SK-N-SH treated with all-trans-retinoic acid at 6 μM for 48 hours (cell line): Measurements from ENCODE around the gene CTCFL.

Experiments
- CSRNP3 ChIP-seq: fragments of 250-450 bp; sonication (Bioruptor Pico); IDR thresholded peaks from 2 replicates; pipeline ENCODE4 v1.5.1; 2021; ENCODE audit warnings: mild to moderate bottlenecking, moderate library complexity
- ESRRG ChIP-seq: fragments of 250-450 bp; sonication (Bioruptor Pico); IDR thresholded peaks from 2 replicates; pipeline ENCODE4 v1.6.1; 2021; ENCODE audit warnings: mild to moderate bottlenecking
- GLIS3 ChIP-seq: fragments of 250-450 bp; sonication (Bioruptor Pico); IDR thresholded peaks from 2 replicates; pipeline ENCODE4 v1.5.0; 2020; ENCODE audit warnings: mild to moderate bottlenecking, moderate library complexity
- OSR1 ChIP-seq: fragments of 250-450 bp; sonication (Bioruptor Pico); IDR thresholded peaks from 2 replicates; pipeline ENCODE4 v1.8.0; 2022; ENCODE audit warnings: moderate library complexity, mild to moderate bottlenecking, inconsistent platforms
- PATZ1 ChIP-seq: fragments of 250-450 bp; sonication (Bioruptor Pico); IDR thresholded peaks from 2 replicates; pipeline ENCODE4 v1.8.0; 2020; ENCODE audit warnings: mild to moderate bottlenecking, moderate library complexity, borderline replicate concordance
- RARB ChIP-seq: fragments of 250-450 bp; sonication (Bioruptor Pico); IDR thresholded peaks from 2 replicates; pipeline ENCODE4 v1.8.0; 2021; ENCODE audit warnings: mild to moderate bottlenecking, moderate library complexity
- TCF4 ChIP-seq: fragments of 250-450 bp; sonication (Bioruptor Pico); IDR thresholded peaks from 2 replicates; pipeline ENCODE4 v1.8.0; 2021; ENCODE audit warnings: mild to moderate bottlenecking, moderate library complexity, borderline replicate concordance
- TSHZ2 ChIP-seq: fragments of 250-450 bp; sonication (Bioruptor Pico); IDR thresholded peaks from 2 replicates; pipeline ENCODE4 v1.5.0; 2020; ENCODE audit warnings: mild to moderate bottlenecking, moderate library complexity
- ZFP3 ChIP-seq: fragments of 250-450 bp; sonication (Bioruptor Pico); IDR thresholded peaks from 2 replicates; pipeline ENCODE4 v1.5.0; 2020; ENCODE audit warnings: mild to moderate bottlenecking, moderate library complexity
- ZNF565 ChIP-seq: fragments of 450-650 bp; formaldehyde crosslinking; conservative IDR thresholded peaks from 2 replicates; pipeline ENCODE4 v1.5.0; 2020; ENCODE audit warnings: low read depth, mild to moderate bottlenecking, moderate library complexity
- ZNF8 ChIP-seq: fragments of 450-650 bp; formaldehyde crosslinking; IDR thresholded peaks from 2 replicates; pipeline ENCODE4 v1.5.0; 2020; ENCODE audit warnings: mild to moderate bottlenecking, moderate library complexity

GRCh38 chr20:57514273-57514751, 10.6 kb downstream of the CTCFL start:
- no peak for TF ChIP-seq OSR1 (CRISPR knock-in tag)
- no peak for TF ChIP-seq PATZ1 (CRISPR knock-in tag)
- no peak for TF ChIP-seq RARB (CRISPR knock-in tag)
- TF ChIP-seq ZFP3 = no peak
- TF ChIP-seq ESRRG (CRISPR knock-in tag) = no peak
- no peak for TF ChIP-seq ZNF565 (CRISPR knock-in tag)
- no peak for TF ChIP-seq CSRNP3 (CRISPR knock-in tag)
- TF ChIP-seq TSHZ2 (CRISPR knock-in tag) = no peak
- no peak for TF ChIP-seq TCF4 (CRISPR knock-in tag)
- TF ChIP-seq ZNF8 (CRISPR knock-in tag) = no peak
- TF ChIP-seq GLIS3 (CRISPR knock-in tag) = no peak
